Activated CD4-positive, alpha-beta T cell treated with anti-CD3 and anti-CD28 coated beads, Interleukin-10, Interleukin-2, amounts not matched to agents 100 ng/mL and 50 ng/mL, durations not matched to agents 16 hours and 8 hours (primary cell): Measurements from ENCODE around the gene GPR45.
A peak's percentile ranks its signal among the peaks of the same experiment; 100 is the strongest.
"Not testable (repeated sequence)": the region's sequence is repeated elsewhere in the genome, so short reads cannot be mapped to it uniquely, and the experiment has no call there.

Experiments used
- DNase-seq: peaks from one replicate; pipeline ENCODE4 v3.0.0-alpha.2; 2020

The GPR45 gene

GRCh38 chr2:105241443-105241842, at the start of gene GPR45:
TSS of gene GPR45 (plus strand) at chr2:105241743. CDS start at chr2:105241859, 116 bp downstream.
- DNase-seq = no peak

- DNase-seq = no peak
Observed at GRCh38 chr2:105194022-105194675, 47.4 kb upstream of the GPR45 start.

- DNase-seq = no peak
Observed at GRCh38 chr2:105196651-105197050, 44.9 kb upstream of the GPR45 start.

- no peak for DNase-seq
Observed at GRCh38 chr2:105215586-105216192, 25.9 kb upstream of the GPR45 start.

GRCh38 chr2:105220604-105221003, 20.9 kb upstream of the GPR45 start:
- DNase-seq = no peak

- DNase-seq = no peak
Observed at GRCh38 chr2:105224444-105224843, 17.1 kb upstream of the GPR45 start.

GRCh38 chr2:105231232-105231619, 10.3 kb upstream of the GPR45 start:
- DNase-seq = no peak

GRCh38 chr2:105235388-105236059, 6.0 kb upstream of the GPR45 start:
- peak; percentile 70 for DNase-seq

- DNase-seq = no peak
Observed at GRCh38 chr2:105236060-105236424, 5.5 kb upstream of the GPR45 start.

GRCh38 chr2:105237045-105237765, 4.3 kb upstream of the GPR45 start:
- no peak for DNase-seq

- no peak for DNase-seq
Observed at GRCh38 chr2:105238664-105239240, 2.8 kb upstream of the GPR45 start.

- no peak for DNase-seq
Observed at GRCh38 chr2:105239924-105240323, 1.6 kb upstream of the GPR45 start.

- no peak for DNase-seq
Observed at GRCh38 chr2:105242286-105242993, 897 bp downstream of the GPR45 start.

- DNase-seq = no peak
Observed at GRCh38 chr2:105243961-105244360, 2.4 kb downstream of the GPR45 start.

- DNase-seq = no peak
Observed at GRCh38 chr2:105244451-105244850, 2.9 kb downstream of the GPR45 start.

GRCh38 chr2:105248316-105249070, 7.0 kb downstream of the GPR45 start:
- no peak for DNase-seq

- DNase-seq = no peak
Observed at GRCh38 chr2:105249181-105249580, 7.6 kb downstream of the GPR45 start.

- no peak for DNase-seq
Observed at GRCh38 chr2:105249891-105250290, 8.3 kb downstream of the GPR45 start.

- DNase-seq = not testable (repeated sequence)
Observed at GRCh38 chr2:105251016-105251648, 9.6 kb downstream of the GPR45 start.

GRCh38 chr2:105252271-105252670, 10.7 kb downstream of the GPR45 start:
- DNase-seq = no peak

- DNase-seq = no peak
Observed at GRCh38 chr2:105254531-105255210, 13.1 kb downstream of the GPR45 start.
